Progenitor cell of endocrine pancreas (in vitro differentiated cells): ENCODE measurements around the gene PARVA. TPM values are rescaled to one million over a fixed set of nuclear protein-coding genes. Genes with fewer than 3 reads are reported as not detected.
"Not testable (repeated sequence)": the region's sequence is repeated elsewhere in the genome, so short reads cannot be mapped to it uniquely, and the experiment has no call there.

Experiments used
- DNase-seq: peaks from one replicate; pipeline ENCODE4 v3.0.0; 2021; ENCODE audit warnings: low spot score; ENCODE audit not compliant: unreplicated experiment
- H3K27ac Mint-ChIP-seq: 2 replicates; pipeline ENCODE4 v1.8.0; 2021; ENCODE audit warnings: mild to moderate bottlenecking, moderate library complexity, mixed read lengths
- H3K27me3 Mint-ChIP-seq: 2 replicates; pipeline ENCODE4 v1.8.0; 2021; ENCODE audit warnings: mixed read lengths
- H3K36me3 Mint-ChIP-seq: 2 replicates; pipeline ENCODE4 v1.8.0; 2022; ENCODE audit warnings: mixed read lengths; ENCODE audit not compliant: insufficient read depth
- H3K4me1 Mint-ChIP-seq: 2 replicates; pipeline ENCODE4 v1.8.0; 2021; ENCODE audit warnings: low read depth, mixed read lengths
- H3K4me3 Mint-ChIP-seq: 2 replicates; pipeline ENCODE4 v1.8.0; 2021; ENCODE audit warnings: low read depth, mild to moderate bottlenecking, moderate library complexity, mixed read lengths
- H3K9me3 Mint-ChIP-seq: 2 replicates; pipeline ENCODE4 v1.8.0; 2021; ENCODE audit warnings: low read depth, mixed read lengths
- CTCF ChIP-seq: fragments of 200-600 bp; sonication (generic); IDR thresholded peaks from one replicate; pipeline ENCODE4 v1.5.0; 2021; ENCODE audit warnings: antibody characterized with exemption, mild to moderate bottlenecking; ENCODE audit not compliant: unreplicated experiment
- total RNA-seq: library from RNA; stranded (reverse); gene quantifications from 2 replicates; pipeline ENCODE4 v1.2.1, GENCODE V29; 2021

The PARVA gene
- total RNA-seq, 1 donor from 2014 or later, result 49.3 TPM

- Mint-ChIP-seq H3K4me1 (peaks cover 6% of the 10 kb centered on the region), H3K36me3 (peaks cover 8% of the 10 kb centered on the region), H3K4me3 (no peak overlapping the region), H3K27ac (no peak overlapping the region), H3K9me3 (no peaks in the 10 kb centered on the region), H3K27me3 (no peaks in the 10 kb centered on the region)
- TF ChIP-seq CTCF, result no peak
- DNase-seq, result no peak
Measured at GRCh38 chr11:12518606-12519385, 141.4 kb downstream of the PARVA start.

DNA sequence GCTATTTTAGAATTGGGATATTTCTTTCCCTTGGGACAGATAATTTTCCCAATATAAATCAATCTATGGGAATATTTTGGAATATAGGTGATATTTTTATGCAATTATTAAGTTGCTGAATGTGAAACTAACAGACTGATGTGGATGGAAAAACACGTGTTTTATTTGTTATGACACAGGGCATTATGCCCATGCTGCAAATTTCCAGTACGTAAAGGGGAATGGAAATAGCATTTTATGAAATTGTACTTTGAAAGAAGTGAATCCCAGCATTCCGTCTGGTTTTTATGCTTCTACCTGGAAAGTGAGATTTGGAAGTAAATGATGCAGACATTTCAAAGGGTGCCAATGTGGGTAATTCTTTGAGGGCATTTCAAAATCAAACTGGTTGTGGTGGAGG is 142.7 kb downstream of the PARVA start:
- Mint-ChIP-seq H3K4me1 (peaks cover 9% of the 10 kb centered on the region), H3K36me3 (peaks cover 13% of the 10 kb centered on the region)
- TF ChIP-seq CTCF, result no peak

GRCh38 chr11:12520576-12520975 is 143.2 kb downstream of the PARVA start:
- H3K4me1 Mint-ChIP-seq, H3K27ac Mint-ChIP-seq, H3K9me3 Mint-ChIP-seq, H3K27me3 Mint-ChIP-seq, DNase-seq, H3K4me3 Mint-ChIP-seq: not testable (repeated sequence)
- peaks cover 13% of the 10 kb centered on the region for H3K36me3 Mint-ChIP-seq

More for the DNA sequence above, 142.7 kb downstream of the PARVA start:
- H3K27me3 Mint-ChIP-seq, result no peaks in the 10 kb centered on the region
- DNase-seq, result no peak
- no peaks in the 10 kb centered on the region for H3K9me3 Mint-ChIP-seq
- H3K4me3 Mint-ChIP-seq, result no peak overlapping the region
- H3K27ac Mint-ChIP-seq, result no peak overlapping the region

GRCh38 chr11:12523180-12523924 is 146.0 kb downstream of the PARVA start:
- Mint-ChIP-seq H3K4me3 (no peak overlapping the region), H3K27me3 (no peaks in the 10 kb centered on the region), H3K27ac (no peak overlapping the region), H3K4me1 (peaks cover 9% of the 10 kb centered on the region), H3K36me3 (peaks cover 16% of the 10 kb centered on the region), H3K9me3 (no peaks in the 10 kb centered on the region)
- no peak for DNase-seq
- no peak for TF ChIP-seq CTCF

- Mint-ChIP-seq H3K4me1 (peaks cover 7% of the 10 kb centered on the region), H3K9me3 (no peaks in the 10 kb centered on the region), H3K36me3 (peaks cover 11% of the 10 kb centered on the region), H3K27ac (no peak overlapping the region), H3K27me3 (no peaks in the 10 kb centered on the region), H3K4me3 (no peak overlapping the region)
- DNase-seq, result no peak
- no peak for TF ChIP-seq CTCF
Measured at GRCh38 chr11:12524865-12525264, 147.5 kb downstream of the PARVA start.
